ENCODE data around the gene RUNX3. TPM values are rescaled to one million over a fixed set of nuclear protein-coding genes. Genes with fewer than 3 reads are reported as not detected.
A peak's percentile ranks its signal among the peaks of the same experiment; 100 is the strongest.
"Not testable (repeated sequence)": the region's sequence is repeated elsewhere in the genome, so short reads cannot be mapped to it uniquely, and the experiment has no call there.

Gene RUNX3
- total and polyA plus RNA-seq, 5 donors from 2014 or later, result 12.0 to 268 (median 17.5) TPM

DNA sequence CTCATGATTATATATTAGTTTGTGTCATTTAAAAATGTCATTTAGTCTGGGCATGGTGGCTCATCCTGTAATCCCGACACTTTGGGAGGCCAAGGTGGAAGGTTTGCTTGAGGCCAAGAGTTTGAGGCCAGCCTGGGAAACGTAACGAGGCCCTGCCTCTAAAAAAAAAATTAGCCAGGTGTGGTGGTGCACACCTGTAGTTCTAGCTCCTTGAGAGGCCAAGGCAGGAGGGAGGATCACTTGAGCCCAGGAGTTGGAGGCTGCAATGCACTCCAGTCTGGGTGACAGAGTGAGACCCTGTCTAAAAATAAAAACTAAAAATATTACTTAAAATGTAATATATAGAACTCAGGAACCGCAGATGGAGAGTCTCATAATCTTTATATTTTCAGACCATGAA lies 34.6 kb downstream of the RUNX3 start:
- Mint-ChIP-seq H3K36me3 (peaks cover 13% of the 10 kb centered on the region), H3K27ac (no peak overlapping the region)

DNA sequence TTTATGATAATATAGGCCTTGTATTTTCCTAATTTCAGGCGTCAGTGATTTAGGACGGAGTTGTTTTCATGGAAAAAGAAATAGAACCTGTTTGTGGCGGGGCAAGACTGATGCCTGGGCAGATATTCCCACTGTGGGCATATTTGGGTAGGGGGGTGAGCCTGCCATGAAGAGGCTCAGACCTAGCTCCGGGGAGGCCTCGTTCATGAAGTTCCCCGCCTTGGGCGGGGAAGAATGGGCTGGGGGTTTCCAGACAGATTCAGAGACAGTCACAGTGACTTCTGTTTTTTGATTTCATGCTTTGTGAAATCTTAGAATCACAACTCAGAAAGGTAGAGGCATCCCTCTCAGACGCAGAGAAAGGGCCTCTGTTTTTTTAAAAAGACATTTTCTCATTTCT lies 36.1 kb downstream of the RUNX3 start:
- H3K4me1 Mint-ChIP-seq, result peaks cover 0 to 17% (median 8%) of the 10 kb centered on the region in 4 donors

More for the DNA sequence above, 34.6 kb downstream of the RUNX3 start:
- Histone ChIP-seq H3K4me3 (ENCODE audit: low read depth, low read length) (no peak overlapping the region), H3K36me3 (ENCODE audit: control insufficient read depth, insufficient read depth, low read length) (no peaks in the 10 kb centered on the region), H3K27ac (ENCODE audit: insufficient read depth, low read length, poor library complexity, severe bottlenecking) (no peak overlapping the region), H3K4me1 (ENCODE audit: control insufficient read depth, insufficient read depth, low read length, poor library complexity, severe bottlenecking) (peaks cover 9% of the 10 kb centered on the region), H3K9me3 (ENCODE audit: control insufficient read depth in 2 of 2, low read length in 2 of 2) (peaks cover 2 to 13% of the 10 kb centered on the region in 2 experiments), H3K27me3 (ENCODE audit: control insufficient read depth, insufficient read depth, low read length) (no peaks in the 10 kb centered on the region)
- DNase-seq (no peak), ATAC-seq (ENCODE audit: low read depth in 2 of 2) (no peak)
- peak overlapping the region in 1 of 4 donors; percentile 46 for H3K4me3 Mint-ChIP-seq
- H3K27me3 Mint-ChIP-seq, result peaks cover 4% of the 10 kb centered on the region
- H3K9me3 Mint-ChIP-seq, result peaks cover 2 to 13% (median 8%) of the 10 kb centered on the region in 7 donors
- peaks cover 0 to 29% (median 18%) of the 10 kb centered on the region in 4 donors for H3K4me1 Mint-ChIP-seq

DNA sequence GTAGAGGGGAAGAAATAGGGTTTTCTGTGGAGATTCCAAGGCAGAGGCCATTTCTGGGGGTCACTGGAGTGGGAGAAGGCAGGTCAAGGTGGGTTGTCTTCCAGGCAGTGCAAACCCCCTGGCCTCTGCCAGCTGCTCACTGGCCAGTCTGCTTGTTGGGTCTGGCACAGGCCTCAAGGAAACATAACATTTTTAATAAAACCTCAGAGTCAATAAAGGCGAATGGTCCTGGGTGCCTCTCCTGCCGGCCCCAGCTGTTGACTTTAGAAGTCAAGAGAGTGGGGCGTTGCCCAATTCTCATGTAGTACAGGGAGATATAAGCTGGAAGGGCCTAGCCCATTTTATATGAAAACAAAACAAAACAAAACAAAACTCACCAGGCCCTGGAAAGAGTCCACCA lies 36.6 kb downstream of the RUNX3 start:
- H3K4me3 ChIP-seq (ENCODE audit: low read depth, low read length), result no peak overlapping the region
- peaks cover 6% of the 10 kb centered on the region for H3K36me3 Mint-ChIP-seq
- no peaks in the 10 kb centered on the region for H3K27me3 Mint-ChIP-seq
- H3K4me3 Mint-ChIP-seq, result no peak overlapping the region
- ATAC-seq (ENCODE audit: low read depth in 2 of 2) (no peak), DNase-seq (no peak)
- peaks cover 0 to 12% (median 6%) of the 10 kb centered on the region in 4 donors for H3K4me1 Mint-ChIP-seq
- H3K27ac Mint-ChIP-seq, result peak overlapping the region in 1 of 3 donors; percentile 69
- peaks cover 4% of the 10 kb centered on the region for H3K4me1 ChIP-seq (ENCODE audit: control insufficient read depth, insufficient read depth, low read length, poor library complexity, severe bottlenecking)
- no peaks in the 10 kb centered on the region for H3K36me3 ChIP-seq (ENCODE audit: control insufficient read depth, insufficient read depth, low read length)
- no peak overlapping the region for H3K27ac ChIP-seq (ENCODE audit: insufficient read depth, low read length, poor library complexity, severe bottlenecking)
- H3K27me3 ChIP-seq (ENCODE audit: control insufficient read depth, insufficient read depth, low read length), result no peaks in the 10 kb centered on the region
- H3K9me3 ChIP-seq (ENCODE audit: control insufficient read depth in 2 of 2, low read length in 2 of 2), result peaks cover 2 to 13% of the 10 kb centered on the region in 2 experiments
- H3K9me3 Mint-ChIP-seq, result peaks cover 2 to 13% (median 8%) of the 10 kb centered on the region in 7 donors

More for the DNA sequence above, 36.1 kb downstream of the RUNX3 start:
- Histone ChIP-seq H3K27me3 (ENCODE audit: control insufficient read depth, insufficient read depth, low read length) (no peaks in the 10 kb centered on the region), H3K27ac (ENCODE audit: insufficient read depth, low read length, poor library complexity, severe bottlenecking) (no peak overlapping the region), H3K4me1 (ENCODE audit: control insufficient read depth, insufficient read depth, low read length, poor library complexity, severe bottlenecking) (peaks cover 9% of the 10 kb centered on the region), H3K9me3 (ENCODE audit: control insufficient read depth in 2 of 2, low read length in 2 of 2) (peaks cover 2 to 13% of the 10 kb centered on the region in 2 experiments), H3K36me3 (ENCODE audit: control insufficient read depth, insufficient read depth, low read length) (no peaks in the 10 kb centered on the region), H3K4me3 (ENCODE audit: low read depth, low read length) (no peak overlapping the region)
- Mint-ChIP-seq H3K27ac (peak overlapping the region in 1 of 3 donors; percentile 69), H3K27me3 (no peaks in the 10 kb centered on the region), H3K9me3 (peaks cover 2 to 13% (median 8%) of the 10 kb centered on the region in 7 donors), H3K4me3 (no peak overlapping the region), H3K36me3 (peaks cover 6% of the 10 kb centered on the region)
- ATAC-seq (ENCODE audit: low read depth in 2 of 2), result no peak
- no peak for DNase-seq

- no peak overlapping the region for H3K27ac Mint-ChIP-seq
- Histone ChIP-seq H3K4me1 (ENCODE audit: control insufficient read depth, insufficient read depth, low read length, poor library complexity, severe bottlenecking) (no peaks in the 10 kb centered on the region), H3K36me3 (ENCODE audit: control insufficient read depth, insufficient read depth, low read length) (no peaks in the 10 kb centered on the region), H3K27me3 (ENCODE audit: control insufficient read depth, insufficient read depth, low read length) (no peaks in the 10 kb centered on the region), H3K27ac (ENCODE audit: insufficient read depth, low read length, poor library complexity, severe bottlenecking) (no peak overlapping the region), H3K9me3 (ENCODE audit: control insufficient read depth in 2 of 2, low read length in 2 of 2) (peaks cover 2 to 13% of the 10 kb centered on the region in 2 experiments), H3K4me3 (ENCODE audit: low read depth, low read length) (no peak overlapping the region)
- DNase-seq, result no peak
- no peak overlapping the region for H3K4me3 Mint-ChIP-seq
- H3K36me3 Mint-ChIP-seq, result peaks cover 6% of the 10 kb centered on the region
- no peaks in the 10 kb centered on the region for H3K27me3 Mint-ChIP-seq
- peaks cover 0 to 5% (median 2%) of the 10 kb centered on the region in 4 donors for H3K4me1 Mint-ChIP-seq
- no peak for ATAC-seq (ENCODE audit: low read depth in 2 of 2)
- peaks cover 2 to 13% (median 8%) of the 10 kb centered on the region in 7 donors for H3K9me3 Mint-ChIP-seq
These were observed 37.6 kb downstream of the RUNX3 start for GRCh38 chr1:24892188-24893153.

- H3K9me3 ChIP-seq (ENCODE audit: control insufficient read depth in 2 of 2, low read length in 2 of 2), result peaks cover 2 to 13% of the 10 kb centered on the region in 2 experiments
- H3K36me3 Mint-ChIP-seq; H3K4me3 Mint-ChIP-seq; H3K4me1 ChIP-seq (ENCODE audit: control insufficient read depth, insufficient read depth, low read length, poor library complexity, severe bottlenecking); H3K4me3 ChIP-seq (ENCODE audit: low read depth, low read length); H3K27me3 Mint-ChIP-seq; H3K27ac Mint-ChIP-seq; H3K36me3 ChIP-seq (ENCODE audit: control insufficient read depth, insufficient read depth, low read length); H3K4me1 Mint-ChIP-seq; H3K27ac ChIP-seq (ENCODE audit: insufficient read depth, low read length, poor library complexity, severe bottlenecking); ATAC-seq (ENCODE audit: low read depth in 2 of 2); H3K27me3 ChIP-seq (ENCODE audit: control insufficient read depth, insufficient read depth, low read length); DNase-seq: not testable (repeated sequence)
- H3K9me3 Mint-ChIP-seq, result peaks cover 2 to 13% (median 8%) of the 10 kb centered on the region in 7 donors
These were observed 38.7 kb downstream of the RUNX3 start for GRCh38 chr1:24891367-24891766.

GRCh38 chr1:24890887-24891286 lies 39.2 kb downstream of the RUNX3 start:
- Histone ChIP-seq H3K4me1 (ENCODE audit: control insufficient read depth, insufficient read depth, low read length, poor library complexity, severe bottlenecking) (no peaks in the 10 kb centered on the region), H3K27me3 (ENCODE audit: control insufficient read depth, insufficient read depth, low read length) (no peaks in the 10 kb centered on the region), H3K9me3 (ENCODE audit: control insufficient read depth in 2 of 2, low read length in 2 of 2) (peaks cover 2 to 13% of the 10 kb centered on the region in 2 experiments), H3K36me3 (ENCODE audit: control insufficient read depth, insufficient read depth, low read length) (no peaks in the 10 kb centered on the region), H3K27ac (ENCODE audit: insufficient read depth, low read length, poor library complexity, severe bottlenecking) (no peak overlapping the region), H3K4me3 (ENCODE audit: low read depth, low read length) (no peak overlapping the region)
- no peak overlapping the region for H3K27ac Mint-ChIP-seq
- H3K4me3 Mint-ChIP-seq, result no peak overlapping the region
- H3K27me3 Mint-ChIP-seq, result peaks cover 3% of the 10 kb centered on the region
- H3K36me3 Mint-ChIP-seq, result peaks cover 6% of the 10 kb centered on the region
- no peaks in the 10 kb centered on the region for H3K4me1 Mint-ChIP-seq
- DNase-seq, result no peak
- no peak for ATAC-seq (ENCODE audit: low read depth in 2 of 2)
- peaks cover 2 to 12% (median 8%) of the 10 kb centered on the region in 7 donors for H3K9me3 Mint-ChIP-seq

DNA sequence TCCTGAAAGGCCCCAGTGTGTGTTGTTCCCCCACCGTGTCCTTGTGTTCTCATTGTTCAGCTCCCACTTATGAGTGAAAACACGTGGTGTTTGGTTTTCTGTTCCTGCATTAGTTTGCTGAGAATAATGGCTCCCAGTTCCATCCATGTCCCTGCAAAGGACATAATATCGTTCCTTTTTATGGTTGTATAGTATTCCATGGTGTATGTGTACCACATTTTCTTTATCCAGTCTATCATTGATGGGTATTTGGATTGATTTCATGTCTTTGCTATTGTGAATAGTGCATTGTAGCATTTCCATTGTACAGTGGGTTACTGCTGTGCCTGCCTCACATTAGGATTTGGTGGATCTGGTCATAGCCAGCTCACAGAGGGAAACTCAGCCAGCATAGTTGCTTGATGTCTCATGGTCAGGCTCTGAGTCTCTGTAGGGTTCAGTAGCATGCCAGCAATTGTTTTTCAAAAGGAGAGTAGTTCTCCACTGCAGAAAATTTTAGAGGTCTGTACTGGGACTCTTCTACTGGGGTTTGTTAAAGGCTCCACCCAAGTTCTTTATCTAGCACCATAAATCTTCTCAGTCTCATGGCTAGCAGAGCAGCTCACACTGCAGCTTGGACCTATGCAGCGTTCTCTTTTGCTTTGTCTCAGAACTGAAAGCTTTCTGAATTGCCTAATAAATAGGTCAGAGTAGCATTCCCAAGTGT lies 41.0 kb downstream of the RUNX3 start:
- DNase-seq (no peak), ATAC-seq (ENCODE audit: low read depth in 2 of 2) (no peak)
- no peaks in the 10 kb centered on the region for H3K4me1 ChIP-seq (ENCODE audit: control insufficient read depth, insufficient read depth, low read length, poor library complexity, severe bottlenecking)
- H3K27me3 Mint-ChIP-seq, result peaks cover 16% of the 10 kb centered on the region
- no peak overlapping the region for H3K27ac Mint-ChIP-seq
- no peak overlapping the region for H3K4me3 ChIP-seq (ENCODE audit: low read depth, low read length)
- H3K9me3 Mint-ChIP-seq, result peaks cover 2 to 17% (median 9%) of the 10 kb centered on the region in 7 donors
- H3K27ac ChIP-seq (ENCODE audit: insufficient read depth, low read length, poor library complexity, severe bottlenecking), result no peak overlapping the region
- H3K9me3 ChIP-seq (ENCODE audit: control insufficient read depth in 2 of 2, low read length in 2 of 2), result peaks cover 2 to 13% of the 10 kb centered on the region in 2 experiments
- H3K27me3 ChIP-seq (ENCODE audit: control insufficient read depth, insufficient read depth, low read length), result peaks cover 4% of the 10 kb centered on the region
- peaks cover 6% of the 10 kb centered on the region for H3K36me3 Mint-ChIP-seq
- H3K4me3 Mint-ChIP-seq, result no peak overlapping the region
- no peaks in the 10 kb centered on the region for H3K4me1 Mint-ChIP-seq
- H3K36me3 ChIP-seq (ENCODE audit: control insufficient read depth, insufficient read depth, low read length), result no peaks in the 10 kb centered on the region
